T-helper 2 cell (primary cell): Measurements from ENCODE around the gene ADD3.
A peak's percentile ranks its signal among the peaks of the same experiment; 100 is the strongest.

ENCODE experiments used
- DNase-seq, 5 experiments: peaks; one replicate each; pipeline versions ENCODE4 v3.0.0 to v3.0.0-alpha.2; 2012 to 2022

The ADD3 gene

DNA sequence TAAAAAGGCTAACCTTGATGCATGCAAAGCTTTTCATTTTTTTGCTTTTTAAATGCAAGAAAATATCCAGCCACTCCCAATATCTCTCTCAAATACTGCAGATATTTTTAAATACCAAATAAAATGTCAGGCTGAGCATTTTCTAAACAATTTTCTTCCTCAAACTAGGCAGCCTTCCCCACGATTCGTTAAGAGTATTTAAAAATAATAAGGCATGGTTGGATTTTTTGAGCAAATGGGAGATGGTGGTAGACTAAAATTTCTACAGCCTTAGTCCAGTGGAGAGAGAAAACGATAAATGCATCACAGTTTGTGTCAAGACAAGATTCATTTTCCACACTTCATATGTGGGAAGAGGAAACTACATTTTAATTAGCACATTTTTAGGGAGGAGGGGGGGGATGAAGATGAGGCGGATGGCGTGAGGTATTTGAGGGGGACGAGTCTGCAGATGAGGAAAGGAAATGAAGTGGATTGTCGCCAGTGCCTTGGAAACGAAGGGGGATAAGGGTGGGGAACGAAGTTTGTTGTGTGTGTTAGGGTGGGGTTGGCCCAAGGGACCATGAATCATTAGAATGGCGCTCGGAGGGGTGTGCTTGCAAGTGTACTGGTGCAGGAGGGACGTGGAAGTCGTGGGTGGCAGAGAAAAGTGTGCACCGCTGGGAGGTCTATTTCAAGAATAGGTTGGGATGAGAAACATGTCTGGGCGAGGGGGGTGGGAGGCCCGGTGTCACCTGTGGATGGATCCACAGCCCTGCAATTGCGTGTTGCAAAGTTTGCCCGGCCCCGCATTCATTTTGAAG lies 1.2 kb upstream of the ADD3 start:
- DNase-seq = no peak

GRCh38 chr10:110007161-110007700 lies 553 bp upstream of the ADD3 start:
- peak in 2 of 5 experiments; percentile 9 to 37 for DNase-seq

DNA sequence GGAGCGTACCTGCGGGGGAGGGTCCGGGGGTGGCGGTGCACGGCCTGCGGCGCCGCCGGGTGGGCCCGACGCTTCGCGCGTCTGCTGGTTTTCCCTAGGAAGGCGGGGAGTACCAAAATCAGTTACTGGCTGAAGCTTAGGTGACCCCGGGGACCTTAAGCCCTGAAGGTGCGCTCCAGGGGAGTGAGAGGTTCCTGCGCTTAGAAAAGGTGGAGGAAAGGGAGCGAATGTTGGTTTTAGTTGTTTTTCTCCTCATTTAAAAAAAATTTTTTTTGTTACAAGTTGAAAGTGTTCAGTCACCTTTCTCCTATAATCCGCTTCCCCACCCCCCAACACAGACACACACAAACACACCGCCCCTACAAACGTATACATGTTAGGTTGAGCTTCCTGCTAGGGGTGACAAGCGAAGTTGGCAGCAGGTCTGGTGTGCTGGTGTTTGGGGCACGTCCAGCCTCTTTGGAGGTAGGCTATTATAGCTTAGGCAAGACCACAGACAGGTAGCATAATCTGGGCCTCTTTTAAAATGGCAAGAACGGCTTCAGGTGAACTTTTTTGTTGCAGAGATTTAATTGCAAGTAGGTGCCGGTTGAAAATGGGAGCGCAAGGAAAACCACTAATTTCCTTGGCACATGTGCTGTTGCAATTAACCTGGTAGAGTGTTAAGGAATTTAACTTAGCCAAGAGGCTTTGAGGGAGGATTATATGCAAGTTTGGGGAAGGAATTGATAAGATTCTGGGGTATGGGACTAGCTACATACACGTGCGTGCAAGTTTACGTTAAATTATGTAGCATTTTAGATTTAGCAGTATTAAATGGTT lies 945 bp downstream of the ADD3 start:
- peak in 3 of 5 experiments; percentile 21 to 85 (median 47) for DNase-seq

DNA sequence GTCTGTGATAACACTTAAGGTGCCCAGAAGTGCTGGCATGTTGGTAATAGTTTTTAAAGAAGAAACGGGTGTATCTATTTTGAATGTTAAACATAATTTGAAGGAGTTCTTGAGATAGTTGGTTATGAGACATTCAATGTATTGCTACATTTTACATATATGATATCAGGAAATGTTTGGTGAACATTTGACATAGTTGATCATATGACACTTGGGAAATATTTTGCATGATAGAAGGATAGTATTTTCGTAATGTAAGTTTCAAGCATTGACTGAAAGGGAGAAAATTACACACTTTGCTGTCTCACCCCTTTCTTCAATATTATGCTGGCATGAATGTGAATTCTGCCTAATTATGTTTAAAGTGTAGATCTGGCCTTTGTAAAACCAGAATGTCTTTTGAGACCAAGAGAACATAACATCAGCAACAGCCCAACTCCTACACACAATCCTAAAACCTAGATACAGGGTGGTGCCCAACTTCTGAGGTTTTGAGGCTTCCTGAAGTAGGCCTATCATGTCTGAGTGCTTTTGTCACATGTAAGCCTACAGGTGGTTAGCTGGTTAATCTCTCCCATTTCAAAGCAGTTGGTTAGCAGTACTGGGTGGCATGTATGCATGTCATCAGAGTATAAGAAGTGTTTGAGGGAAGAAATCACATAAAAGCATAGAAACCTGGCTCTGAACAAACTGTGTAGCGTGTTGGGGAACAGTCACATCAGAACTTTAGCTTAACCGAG lies 2.1 kb downstream of the ADD3 start:
- DNase-seq = peak in 3 of 5 experiments; percentile 44 to 94 (median 75)

DNA sequence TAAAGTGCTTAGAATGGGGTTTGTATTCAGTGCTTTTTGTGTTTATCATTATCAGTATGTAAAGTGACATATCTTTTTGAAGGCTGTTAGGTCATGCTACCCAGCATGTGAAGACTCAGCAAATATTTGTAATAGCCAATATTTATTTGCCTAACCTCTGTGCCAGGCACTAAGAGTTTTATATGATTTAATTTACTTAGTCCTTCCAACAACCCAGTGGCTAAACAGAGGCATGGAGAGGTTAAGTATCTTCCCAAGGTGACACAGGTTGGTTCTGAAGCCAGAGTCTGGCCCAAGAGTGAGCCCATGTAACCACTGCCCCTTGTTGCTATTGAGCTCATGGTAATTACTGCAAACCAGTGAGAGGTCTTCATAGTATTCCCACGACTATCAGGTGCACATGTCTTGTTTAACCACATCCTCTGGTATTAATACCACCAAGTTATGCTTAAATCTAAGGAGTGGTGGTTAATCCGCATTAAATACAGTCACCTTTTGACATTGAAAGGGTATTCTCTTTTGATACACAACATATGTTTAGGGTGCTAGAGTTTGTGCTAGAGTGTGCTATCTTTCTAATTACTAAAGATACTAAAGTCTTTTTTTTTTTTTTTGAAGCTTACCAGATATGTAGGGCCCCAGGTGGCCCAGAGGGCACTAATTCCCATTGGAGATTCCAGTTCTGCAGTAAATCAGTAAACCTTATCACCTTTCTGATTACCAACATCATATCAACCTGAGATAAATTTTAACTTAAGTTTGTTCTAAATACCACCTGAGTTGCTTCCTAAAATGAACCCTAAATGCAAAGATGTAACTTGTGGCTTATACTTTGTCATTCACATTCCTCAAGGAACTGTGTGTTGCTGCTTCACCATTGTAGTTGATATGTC lies 2.9 kb downstream of the ADD3 start:
- peak in 1 of 5 experiments; percentile 43 for DNase-seq

DNA sequence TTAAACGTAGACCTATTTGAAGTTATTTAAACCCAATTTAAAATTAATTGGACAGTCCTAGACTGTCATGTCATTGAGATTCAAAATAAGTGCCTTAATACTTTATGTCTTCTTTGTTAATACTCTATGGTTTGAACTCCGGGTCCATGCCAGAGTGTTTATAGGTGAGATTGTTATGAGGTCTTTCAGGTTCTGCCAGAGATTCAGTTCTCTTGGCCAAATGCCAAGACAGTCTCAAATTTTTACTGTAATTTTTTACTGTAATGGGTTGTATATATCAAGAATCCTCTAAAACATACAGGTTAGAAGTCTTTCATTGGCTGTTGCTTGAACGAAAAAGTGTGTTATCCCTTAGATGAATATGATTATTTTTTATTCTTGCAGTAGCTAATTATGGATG lies 3.9 kb downstream of the ADD3 start:
- DNase-seq = no peak

DNA sequence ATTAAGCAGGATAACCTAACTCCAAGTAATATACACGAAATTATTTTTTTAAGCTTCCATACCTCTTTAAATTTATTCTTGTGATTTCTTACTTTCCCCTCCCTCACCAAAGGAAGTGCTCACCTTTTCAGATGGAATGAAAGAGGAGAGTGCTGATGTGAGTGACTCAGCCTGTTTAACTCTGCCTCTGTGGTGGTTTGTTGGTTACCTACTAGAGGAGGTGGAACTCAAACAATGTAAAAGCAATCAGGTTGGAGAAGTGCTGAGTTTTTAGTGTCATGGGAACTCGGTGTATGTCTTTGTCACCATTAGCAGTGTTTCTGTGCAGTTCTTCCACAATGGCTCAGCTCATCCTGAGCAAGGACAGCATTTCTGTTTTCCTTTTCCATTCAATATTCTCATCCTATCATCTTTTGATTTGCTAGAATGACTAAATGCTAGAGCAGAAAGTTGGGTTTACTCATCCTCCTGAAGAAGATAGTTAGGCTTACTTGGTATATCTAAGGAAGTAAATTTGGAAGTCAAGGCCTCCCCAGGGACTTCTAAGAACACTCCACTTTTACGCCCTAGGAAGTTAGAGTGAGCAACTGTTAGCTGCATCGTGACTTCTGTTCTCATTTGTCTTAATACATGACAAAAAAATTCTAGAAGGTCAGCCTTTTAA lies 6.0 kb downstream of the ADD3 start:
- DNase-seq = peak in 1 of 5 experiments; percentile 65

DNA sequence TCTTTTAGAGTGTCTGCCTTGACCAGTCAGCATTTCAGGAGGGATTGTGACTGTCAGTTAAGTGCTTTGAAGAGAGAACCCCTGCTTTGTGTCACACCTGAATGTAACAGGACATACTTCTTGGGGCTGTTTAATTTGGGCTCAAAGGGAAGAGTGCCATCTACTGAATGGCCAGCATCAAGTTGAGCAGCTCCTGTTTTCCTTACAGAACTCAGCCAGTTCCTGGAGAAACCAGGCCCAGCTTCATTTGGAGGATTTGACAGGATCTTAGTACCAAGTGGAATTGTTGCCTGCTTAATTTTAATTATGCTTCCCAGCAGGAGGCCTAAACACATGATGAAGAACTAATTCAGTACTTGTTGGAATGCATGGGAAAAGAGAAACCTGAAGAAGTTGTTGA lies 8.3 kb downstream of the ADD3 start:
- no peak for DNase-seq

- DNase-seq = peak in 1 of 5 experiments; percentile 40
Observed at GRCh38 chr10:110017052-110017451, 9.3 kb downstream of the ADD3 start.

- DNase-seq = no peak
Observed at GRCh38 chr10:110017907-110018306, 10.1 kb downstream of the ADD3 start.

DNA sequence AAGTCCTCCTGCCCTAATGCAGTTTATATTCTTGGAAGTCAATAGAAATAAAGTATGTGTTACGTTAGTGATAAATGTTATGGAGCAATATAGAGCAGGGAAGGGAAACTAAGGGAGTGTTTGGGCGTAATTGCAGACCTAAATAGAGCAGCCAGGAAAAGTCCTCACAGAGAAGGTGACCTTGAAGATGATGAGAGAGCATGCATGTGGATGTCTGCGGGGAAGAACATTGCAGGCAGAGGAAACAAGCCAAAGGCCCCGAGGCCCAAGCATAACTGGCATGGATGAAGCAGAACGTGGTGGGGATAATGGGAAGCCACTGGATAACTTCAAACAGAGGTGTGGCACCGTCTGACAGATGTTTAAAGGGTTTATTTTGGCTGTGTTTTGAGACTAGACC lies 12.5 kb downstream of the ADD3 start:
- no peak for DNase-seq

GRCh38 chr10:110022716-110023504 lies 15.1 kb downstream of the ADD3 start:
- DNase-seq = no peak

DNA sequence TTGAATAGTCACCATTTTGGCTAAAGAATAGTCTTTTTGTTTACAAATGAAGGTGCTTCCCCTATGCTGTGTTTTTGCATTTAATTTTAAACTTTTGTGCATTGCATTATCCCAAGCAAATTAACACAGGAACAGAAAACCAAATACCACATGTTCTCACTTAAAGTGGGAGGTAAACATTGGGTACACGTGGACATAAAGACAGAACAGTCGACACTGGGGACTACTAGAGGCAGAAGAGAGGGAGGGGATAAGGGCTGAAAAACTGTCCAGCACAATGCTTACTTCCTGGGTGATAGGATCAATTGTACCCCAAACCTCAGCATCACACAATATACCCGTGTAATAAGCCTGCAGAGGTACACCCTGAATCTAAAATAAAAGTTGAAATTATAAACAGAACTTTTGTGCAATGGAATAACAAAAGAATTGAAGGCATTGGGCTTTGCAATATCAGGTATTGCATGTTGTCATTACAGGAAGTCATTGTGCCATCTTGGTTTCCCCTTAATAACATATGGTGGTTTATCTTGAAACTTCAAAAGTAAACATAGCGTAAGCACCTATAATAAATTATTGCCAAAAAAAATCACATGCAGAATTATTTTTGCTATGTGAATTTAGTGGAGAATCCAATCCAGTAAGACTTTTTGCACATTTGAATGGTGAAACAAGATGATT lies 16.1 kb downstream of the ADD3 start:
- DNase-seq = no peak

- no peak for DNase-seq
Observed at GRCh38 chr10:110029450-110029849, 21.7 kb downstream of the ADD3 start.

GRCh38 chr10:110032801-110033700 lies 25.3 kb downstream of the ADD3 start:
- DNase-seq = no peak

GRCh38 chr10:110033701-110034235 lies 26.0 kb downstream of the ADD3 start:
- no peak for DNase-seq

GRCh38 chr10:110034596-110034995 lies 26.8 kb downstream of the ADD3 start:
- DNase-seq = no peak
